Hepatocyte (in vitro differentiated cells): ENCODE results near the gene VAV2. TPM values are rescaled to one million over a fixed set of nuclear protein-coding genes. Genes with fewer than 3 reads are reported as not detected.

Experiments
- DNase-seq: peaks from one replicate; pipeline ENCODE4 v3.0.0-alpha.2; 2016; ENCODE audit warnings: low spot score
- H2AFZ ChIP-seq: fragments of 200-600 bp; sonication (generic); 2 replicates; pipeline ENCODE4 v1.6.0; 2016; ENCODE audit warnings: antibody characterized with exemption, mild to moderate bottlenecking
- H3K27ac ChIP-seq: fragments of 200-600 bp; sonication (generic); 2 replicates; pipeline ENCODE4 v1.5.1; 2016; ENCODE audit warnings: mild to moderate bottlenecking
- H3K27me3 ChIP-seq: fragments of 200-600 bp; sonication (generic); 2 replicates; pipeline ENCODE4 v1.6.1; 2016
- H3K36me3 ChIP-seq: fragments of 200-600 bp; sonication (generic); replicated peaks from 2 replicates; pipeline ENCODE4 v1.5.1; 2016; ENCODE audit warnings: low read depth; ENCODE audit not compliant: insufficient read depth
- H3K4me1 ChIP-seq: fragments of 200-600 bp; sonication (generic); 2 replicates; pipeline ENCODE4 v1.5.1; 2016; ENCODE audit warnings: mild to moderate bottlenecking, moderate library complexity; ENCODE audit not compliant: insufficient read depth
- H3K4me2 ChIP-seq: fragments of 200-600 bp; sonication (generic); 2 replicates; pipeline ENCODE4 v1.6.0; 2016
- H3K4me3 ChIP-seq: fragments of 200-600 bp; sonication (generic); 2 replicates; pipeline ENCODE4 v1.5.1; 2016; ENCODE audit warnings: mild to moderate bottlenecking
- H3K79me2 ChIP-seq: fragments of 200-600 bp; sonication (generic); 2 replicates; pipeline ENCODE4 v1.6.0; 2017; ENCODE audit warnings: mild to moderate bottlenecking
- H3K9me2 ChIP-seq: fragments of 200-600 bp; sonication (generic); replicated peaks from 2 replicates; pipeline ENCODE4 v1.6.0; 2017; ENCODE audit warnings: mild to moderate bottlenecking; ENCODE audit not compliant: insufficient read depth
- H3K9me3 ChIP-seq: fragments of 200-600 bp; sonication (generic); 2 replicates; pipeline ENCODE4 v1.5.1; 2016; ENCODE audit warnings: low read depth, mild to moderate bottlenecking
- H4K20me1 ChIP-seq: fragments of 200-600 bp; sonication (generic); 2 replicates; pipeline ENCODE4 v1.6.0; 2016; ENCODE audit warnings: mild to moderate bottlenecking; ENCODE audit not compliant: insufficient read depth, poor library complexity, severe bottlenecking
- CTCF ChIP-seq: fragments of 200-600 bp; sonication (generic); IDR thresholded peaks from 2 replicates; pipeline ENCODE4 v1.5.1; 2016; ENCODE audit warnings: antibody characterized with exemption, mild to moderate bottlenecking; ENCODE audit not compliant: poor library complexity
- EZH2 ChIP-seq: fragments of 200-600 bp; sonication (generic); IDR thresholded peaks from 2 replicates; pipeline ENCODE4 v1.6.1; 2016; ENCODE audit warnings: antibody characterized with exemption, mild to moderate bottlenecking, borderline replicate concordance
- EZH2phosphoT487 ChIP-seq: fragments of 200-600 bp; sonication (generic); IDR thresholded peaks from one replicate; pipeline ENCODE4 v1.6.1; 2018; ENCODE audit warnings: antibody characterized with exemption, mild to moderate bottlenecking, low read depth, moderate library complexity; ENCODE audit not compliant: unreplicated experiment, severe bottlenecking
- WGBS: methylation state at CpG from one replicate; pipeline ENCODE4 v1.1.6; 2016; ENCODE audit warnings: low lambda C conversion rate; ENCODE audit errors: missing lambda C conversion rate; 5-methylcytosine and 5-hydroxymethylcytosine counted together
- polyA plus RNA-seq: library from polyadenylated mRNA; unstranded; fragments of >200 nt; fragmentation: Nextera tagmentation; extraction: Ambion mirVana; gene quantifications from 2 replicates; pipeline ENCODE4 v1.2.1, GENCODE V29; 2016
- total RNA-seq: library from RNA; depleted of rRNA; stranded (reverse); fragments of >200 nt; gene quantifications from 2 replicates; pipeline ENCODE4 v1.2.3, GENCODE V29; 2014

Gene VAV2
- total and polyA plus RNA-seq, 2 experiments from 2014 or later, result 24.9 to 27.7 TPM

- no peaks in the 10 kb centered on the region for H3K9me2 ChIP-seq
- peaks cover 58% of the 10 kb centered on the region for H4K20me1 ChIP-seq
- no peak overlapping the region for H3K4me2 ChIP-seq
- H2AFZ ChIP-seq, result no peak overlapping the region
- TF ChIP-seq EZH2phosphoT487, result no peak
- TF ChIP-seq CTCF, result no peak
- no peak for TF ChIP-seq EZH2
- H3K36me3 ChIP-seq, result no peaks in the 10 kb centered on the region
- 91% methylated on average over 7 of the region's 7 CpGs for WGBS
- H3K27me3 ChIP-seq, result no peaks in the 10 kb centered on the region
- no peak for DNase-seq
- no peak overlapping the region for H3K4me3 ChIP-seq
- no peaks in the 10 kb centered on the region for H3K9me3 ChIP-seq
- H3K27ac ChIP-seq, result no peak overlapping the region
- peaks cover 96% of the 10 kb centered on the region for H3K79me2 ChIP-seq
- H3K4me1 ChIP-seq, result peaks cover 19% of the 10 kb centered on the region
These were observed 24.9 kb downstream of the VAV2 start for GRCh38 chr9:133967024-133967741.

DNA sequence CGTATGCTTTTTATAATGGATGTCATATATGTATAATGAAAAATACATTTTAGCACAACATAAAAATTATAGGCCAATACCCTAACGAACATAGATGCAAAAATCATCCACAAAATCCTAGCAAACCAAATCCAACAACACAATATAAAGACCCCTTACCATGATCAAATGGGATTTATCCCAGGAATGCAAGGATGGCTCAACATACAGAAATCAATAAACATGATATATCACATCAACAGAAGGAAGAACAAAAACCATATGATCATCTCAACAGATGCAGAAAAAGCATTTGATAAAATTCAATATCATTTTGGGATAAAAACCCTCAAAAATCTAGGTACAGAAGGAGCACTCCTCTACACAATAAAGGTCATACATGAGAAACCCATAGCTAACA lies 27.7 kb downstream of the VAV2 start:
- H3K27me3 ChIP-seq, result no peaks in the 10 kb centered on the region
- no peaks in the 10 kb centered on the region for H3K36me3 ChIP-seq
- no peaks in the 10 kb centered on the region for H3K9me3 ChIP-seq
- H3K27ac ChIP-seq, result no peak overlapping the region
- peaks cover 52% of the 10 kb centered on the region for H4K20me1 ChIP-seq
- H3K4me1 ChIP-seq, result peaks cover 8% of the 10 kb centered on the region
- H2AFZ ChIP-seq, result no peak overlapping the region
- TF ChIP-seq EZH2phosphoT487 (no peak), CTCF (no peak), EZH2 (no peak)
- no peak overlapping the region for H3K4me3 ChIP-seq
- peaks cover 98% of the 10 kb centered on the region for H3K79me2 ChIP-seq
- H3K9me2 ChIP-seq, result no peaks in the 10 kb centered on the region
- WGBS, result 96% methylated on average over 2 of the region's 2 CpGs
- DNase-seq, result no peak
- no peak overlapping the region for H3K4me2 ChIP-seq

GRCh38 chr9:133963166-133963565 lies 29.0 kb downstream of the VAV2 start:
- Histone ChIP-seq H3K9me3 (no peaks in the 10 kb centered on the region), H3K4me3 (no peak overlapping the region), H3K4me1 (peaks cover 15% of the 10 kb centered on the region), H4K20me1 (peaks cover 45% of the 10 kb centered on the region), H3K79me2 (peaks cover 94% of the 10 kb centered on the region), H2AFZ (no peak overlapping the region), H3K4me2 (no peak overlapping the region), H3K27me3 (no peaks in the 10 kb centered on the region), H3K36me3 (no peaks in the 10 kb centered on the region), H3K27ac (no peak overlapping the region), H3K9me2 (no peaks in the 10 kb centered on the region)
- WGBS, result 96% methylated on average over 10 of the region's 10 CpGs
- DNase-seq, result no peak
- TF ChIP-seq EZH2phosphoT487 (no peak), EZH2 (no peak), CTCF (no peak)
